B cell (primary cell): Measurements from ENCODE around the gene ESR1. TPM values are rescaled to one million over a fixed set of nuclear protein-coding genes. Genes with fewer than 3 reads are reported as not detected.

Experiments used
- ATAC-seq: fragments of 200-7000 bp; cut with Tn5 transposase; one replicate; pipeline ENCODE4 v1.10.0; 2021; ENCODE audit warnings: low read depth, mild to moderate bottlenecking, moderate number of reproducible peaks, moderate library complexity
- CTCF ChIA-PET: fragments of 350-600 bp; sonication (Branson Sonifier 250); formaldehyde crosslinking; loops from one replicate; lab custom pipeline; 2021; ENCODE audit warnings: antibody characterized with exemption, inconsistent platforms; lab: Charles Lee
- POLR2A ChIA-PET: fragments of 350-600 bp; sonication (Branson Sonifier 250); formaldehyde crosslinking; loops from one replicate; lab custom pipeline; 2021; ENCODE audit warnings: antibody characterized with exemption; lab: Charles Lee
- DNase-seq: peaks from one replicate; pipeline ENCODE4 v3.0.0; 2013
- H2AFZ ChIP-seq: 2 replicates; pipeline ENCODE4 v1.6.1; 2012; ENCODE audit warnings: mild to moderate bottlenecking, low read depth, low read length; ENCODE audit not compliant: insufficient read depth, poor library complexity, severe bottlenecking
- H3K27ac ChIP-seq, 2 donors: 1 replicate in 1 of 2; 2 replicates in 1 of 2; pipeline ENCODE4 v1.5.1; 2012 to 2013; ENCODE audit warnings: low read length in 2 of 2, mild to moderate bottlenecking in 2 of 2, moderate library complexity in 1 of 2
- H3K27me3 ChIP-seq, 4 experiments: fragments of 200-600 bp in 1 of 4; sonication (generic) in 1 of 4; replicated peaks in 1 of 4; 1 replicate in 2 of 4; 2 replicates in 2 of 4; pipeline versions ENCODE4 v1.6.1 to v1.7.0; 2013 to 2016; ENCODE audit warnings: low read length in 3 of 4, mild to moderate bottlenecking in 2 of 4, mixed read lengths in 1 of 4, moderate library complexity in 1 of 4; ENCODE audit not compliant: insufficient read depth in 4 of 4, control insufficient read depth in 3 of 4; ENCODE audit errors: control extremely low read depth in 1 of 4
- H3K36me3 ChIP-seq, 2 experiments: replicated peaks in 1 of 2; 1 replicate in 1 of 2; 2 replicates in 1 of 2; pipeline versions ENCODE4 v1.6.1 to v1.7.1; 2013; ENCODE audit warnings: low read length in 1 of 2; ENCODE audit not compliant: insufficient read depth in 2 of 2, control insufficient read depth in 1 of 2; ENCODE audit errors: control extremely low read depth in 1 of 2, extremely low read depth in 1 of 2
- H3K4me1 ChIP-seq, 2 donors: fragments of 200-600 bp in 1 of 2; sonication (generic) in 1 of 2; 1 replicate in 1 of 2; 2 replicates in 1 of 2; pipeline versions ENCODE4 v1.5.1 to v1.6.1; 2013 to 2017; ENCODE audit warnings: low read length in 2 of 2; ENCODE audit not compliant: control insufficient read depth in 2 of 2, insufficient read depth in 2 of 2
- H3K4me2 ChIP-seq: replicated peaks from 2 replicates; pipeline ENCODE3; 2012; ENCODE audit warnings: mild to moderate bottlenecking, low read depth, low read length; ENCODE audit not compliant: poor library complexity, severe bottlenecking
- H3K4me3 ChIP-seq, 5 experiments: fragments of 200-600 bp in 1 of 5; sonication (generic) in 1 of 5; 1 replicate in 3 of 5; 2 replicates in 2 of 5; pipeline versions ENCODE4 v1.5.1 to v1.7.0; 2011 to 2016; ENCODE audit warnings: low read length in 4 of 5, mild to moderate bottlenecking in 4 of 5, low read depth in 2 of 5, control low read depth in 1 of 5, moderate library complexity in 1 of 5; ENCODE audit not compliant: insufficient read depth in 1 of 5; ENCODE audit errors: control extremely low read depth in 1 of 5, extremely low read depth in 1 of 5
- H3K79me2 ChIP-seq: fragments of 200-600 bp; sonication (generic); one replicate; pipeline ENCODE4 v1.6.0; 2016; ENCODE audit warnings: low read length; ENCODE audit not compliant: control insufficient read depth, insufficient read depth
- H3K9ac ChIP-seq: fragments of 200-600 bp; sonication (generic); 2 replicates; pipeline ENCODE4 v1.6.1; 2017; ENCODE audit warnings: mild to moderate bottlenecking, low read length, moderate library complexity
- H3K9me3 ChIP-seq, 3 donors: one replicate each; pipeline versions ENCODE4 v1.6.1 to v1.7.1; 2013; ENCODE audit warnings: low read length in 2 of 3; ENCODE audit not compliant: control insufficient read depth in 2 of 3, insufficient read depth in 1 of 3; ENCODE audit errors: control extremely low read depth in 1 of 3
- H4K20me1 ChIP-seq: 2 replicates; pipeline ENCODE4 v1.6.0; 2012; ENCODE audit warnings: mild to moderate bottlenecking, low read length; ENCODE audit not compliant: insufficient read depth, control insufficient read depth, poor library complexity, severe bottlenecking
- H3K27ac Mint-ChIP-seq: one replicate; pipeline ENCODE4 v1.8.0; 2021; ENCODE audit warnings: mixed read lengths
- H3K27me3 Mint-ChIP-seq: one replicate; pipeline ENCODE4 v1.8.0; 2021; ENCODE audit warnings: mixed read lengths
- H3K4me1 Mint-ChIP-seq: one replicate; pipeline ENCODE4 v1.8.0; 2021; ENCODE audit warnings: mixed read lengths
- H3K4me3 Mint-ChIP-seq: one replicate; pipeline ENCODE4 v1.8.0; 2021; ENCODE audit warnings: mixed read lengths
- H3K9me3 Mint-ChIP-seq: one replicate; pipeline ENCODE4 v1.8.0; 2022; ENCODE audit warnings: mixed read lengths; ENCODE audit not compliant: insufficient read depth
- EZH2 ChIP-seq: IDR thresholded peaks from 2 replicates; pipeline ENCODE4 v1.6.1; 2012; ENCODE audit warnings: borderline replicate concordance, low read depth, mild to moderate bottlenecking, moderate library complexity, low read length; ENCODE audit not compliant: insufficient read depth, poor library complexity, severe bottlenecking
- WGBS: methylation state at CpG from one replicate; pipeline ENCODE4 v1.1.5; 2013; ENCODE audit warnings: missing lambda C conversion rate; ENCODE audit not compliant: insufficient coverage; 5-methylcytosine and 5-hydroxymethylcytosine counted together
- intact Hi-C: fragments of 100-400 bp; cut with micrococcal nuclease; formaldehyde crosslinking; loops from one replicate; pipeline ENCODE4 v1.10.0; 2022
- polyA plus RNA-seq: library from polyadenylated mRNA; depleted of rRNA; stranded (reverse); fragments of >200 nt; gene quantifications from 2 replicates; pipeline ENCODE4 v1.2.3, GENCODE V29; 2012
- total RNA-seq, 2 donors: library from RNA; stranded (reverse); fragments of 120-200 nt in 1 of 2; gene quantifications; 1 replicate in 1 of 2; 2 replicates in 1 of 2; pipeline versions ENCODE4 v1.2.3 to v1.2.4, GENCODE V29; 2013 to 2022
- TF ChIP-seq, protein P1 (sequence below): fragments of 200-600 bp; IDR thresholded peaks from one replicate; pipeline ENCODE4 v1.8.0; 2022; ENCODE audit warnings: antibody characterized with exemption, mild to moderate bottlenecking

The ESR1 gene
- total and polyA plus RNA-seq, 2 donors (not counting 1 experiment from before 2014, with no cell fraction given) = 0.46 to 5.9 TPM

DNA sequence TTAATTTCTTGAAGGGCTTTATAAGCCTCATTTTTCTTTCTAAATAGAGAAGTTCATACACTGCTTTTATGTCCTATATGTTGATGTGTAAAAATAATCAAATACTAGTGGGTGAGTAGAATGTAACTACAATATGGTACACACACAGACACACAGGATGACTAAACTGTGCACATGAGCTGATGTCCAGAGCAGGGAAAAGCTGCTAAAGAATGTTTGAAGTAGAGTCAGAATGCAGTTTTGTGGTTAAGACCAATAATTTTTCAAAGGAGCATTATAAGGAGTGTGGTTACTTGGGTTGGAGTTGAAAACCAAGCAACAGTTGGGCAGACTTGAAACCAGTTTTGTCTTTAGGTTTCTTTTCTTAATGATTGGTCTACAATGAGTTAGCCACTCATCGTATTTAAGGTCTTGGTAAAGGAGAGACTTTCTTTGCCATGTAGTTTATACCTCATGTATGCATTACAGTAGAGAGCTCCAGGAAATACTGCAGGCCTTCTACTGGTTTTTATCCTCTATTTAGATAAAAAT is 196.6 kb downstream of the ESR1 start:
- DNase-seq (no peak), ATAC-seq (no peak)
- Mint-ChIP-seq H3K9me3 (no peaks in the 10 kb centered on the region), H3K4me3 (no peak overlapping the region), H3K27me3 (no peaks in the 10 kb centered on the region), H3K4me1 (peaks cover 7% of the 10 kb centered on the region), H3K27ac (no peak overlapping the region)
- CTCF ChIA-PET = no interaction called here
- H3K27ac ChIP-seq = no peak overlapping the region
- no peaks in the 10 kb centered on the region for H3K79me2 ChIP-seq
- H3K9ac ChIP-seq = no peak overlapping the region
- no CpG with 5 or more reads among the region's 1 CpG for WGBS
- no peaks in the 10 kb centered on the region for H3K36me3 ChIP-seq
- no peaks in the 10 kb centered on the region for H3K4me1 ChIP-seq
- no peak overlapping the region for H2AFZ ChIP-seq
- no peak overlapping the region for H3K4me2 ChIP-seq
- H3K9me3 ChIP-seq = no peaks in the 10 kb centered on the region
- POLR2A ChIA-PET = no interaction called here
- intact Hi-C loops = no loop called here
- no peaks in the 10 kb centered on the region for H4K20me1 ChIP-seq
- no peak overlapping the region for H3K4me3 ChIP-seq
- no peak for TF ChIP-seq EZH2
- TF ChIP-seq, protein P1, sequence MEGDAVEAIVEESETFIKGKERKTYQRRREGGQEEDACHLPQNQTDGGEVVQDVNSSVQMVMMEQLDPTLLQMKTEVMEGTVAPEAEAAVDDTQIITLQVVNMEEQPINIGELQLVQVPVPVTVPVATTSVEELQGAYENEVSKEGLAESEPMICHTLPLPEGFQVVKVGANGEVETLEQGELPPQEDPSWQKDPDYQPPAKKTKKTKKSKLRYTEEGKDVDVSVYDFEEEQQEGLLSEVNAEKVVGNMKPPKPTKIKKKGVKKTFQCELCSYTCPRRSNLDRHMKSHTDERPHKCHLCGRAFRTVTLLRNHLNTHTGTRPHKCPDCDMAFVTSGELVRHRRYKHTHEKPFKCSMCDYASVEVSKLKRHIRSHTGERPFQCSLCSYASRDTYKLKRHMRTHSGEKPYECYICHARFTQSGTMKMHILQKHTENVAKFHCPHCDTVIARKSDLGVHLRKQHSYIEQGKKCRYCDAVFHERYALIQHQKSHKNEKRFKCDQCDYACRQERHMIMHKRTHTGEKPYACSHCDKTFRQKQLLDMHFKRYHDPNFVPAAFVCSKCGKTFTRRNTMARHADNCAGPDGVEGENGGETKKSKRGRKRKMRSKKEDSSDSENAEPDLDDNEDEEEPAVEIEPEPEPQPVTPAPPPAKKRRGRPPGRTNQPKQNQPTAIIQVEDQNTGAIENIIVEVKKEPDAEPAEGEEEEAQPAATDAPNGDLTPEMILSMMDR = no peak
- no peaks in the 10 kb centered on the region for H3K27me3 ChIP-seq

DNA sequence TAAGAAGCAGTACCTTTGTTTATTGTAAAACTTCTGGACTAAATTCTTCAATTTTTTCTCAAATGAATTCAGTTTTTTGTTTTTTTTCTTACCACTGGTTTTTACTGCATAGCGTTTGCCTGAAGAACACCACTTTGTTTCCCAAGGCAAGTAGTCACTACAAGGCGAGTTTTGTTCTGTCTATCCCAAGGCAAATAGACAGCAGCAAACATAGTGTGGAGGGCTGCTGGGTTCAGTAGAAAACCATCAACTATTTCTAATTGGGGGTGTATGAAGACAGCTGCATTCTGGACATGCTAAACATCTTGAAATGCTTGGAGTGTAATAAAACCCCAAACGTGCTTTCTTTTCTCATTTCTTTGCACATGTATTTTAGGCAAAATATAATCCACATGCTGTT is 197.4 kb downstream of the ESR1 start:
- H3K27me3 Mint-ChIP-seq = no peaks in the 10 kb centered on the region
- DNase-seq = no peak
- Histone ChIP-seq H3K9ac (no peak overlapping the region), H3K27me3 (no peaks in the 10 kb centered on the region), H3K79me2 (no peaks in the 10 kb centered on the region), H3K27ac (no peak overlapping the region), H3K4me1 (no peaks in the 10 kb centered on the region), H2AFZ (no peak overlapping the region), H3K4me2 (no peak overlapping the region), H3K4me3 (no peak overlapping the region), H3K36me3 (no peaks in the 10 kb centered on the region), H3K9me3 (no peaks in the 10 kb centered on the region), H4K20me1 (no peaks in the 10 kb centered on the region)
- WGBS = no CpG with 5 or more reads among the region's 3 CpGs
- CTCF ChIA-PET = no interaction called here
- POLR2A ChIA-PET = no interaction called here
- ATAC-seq = no peak
- TF ChIP-seq, protein P1 = no peak
- H3K4me1 Mint-ChIP-seq = peaks cover 7% of the 10 kb centered on the region
- intact Hi-C loops = no loop called here
- H3K9me3 Mint-ChIP-seq = no peaks in the 10 kb centered on the region
- H3K27ac Mint-ChIP-seq = no peak overlapping the region
- no peak overlapping the region for H3K4me3 Mint-ChIP-seq
